Head of caudate nucleus (tissue), 42 donors: ENCODE measurements around the gene WNK1.

Source experiments
- DNase-seq, 42 donors: peaks; one replicate each; pipeline versions ENCODE4 v3.0.0 to v3.0.0-alpha.2; 2020 to 2021; ENCODE audit warnings: mixed read lengths in 7 of 42
- intact Hi-C: fragments of 100-400 bp; cut with DNase I; formaldehyde crosslinking; loops from one replicate; pipeline ENCODE4 v1.15.0; 2022

WNK1 gene

GRCh38 chr12:886206-886605 is 133.8 kb downstream of the WNK1 start:
- DNase-seq: no peak
- intact Hi-C loops: no loop called here

DNA sequence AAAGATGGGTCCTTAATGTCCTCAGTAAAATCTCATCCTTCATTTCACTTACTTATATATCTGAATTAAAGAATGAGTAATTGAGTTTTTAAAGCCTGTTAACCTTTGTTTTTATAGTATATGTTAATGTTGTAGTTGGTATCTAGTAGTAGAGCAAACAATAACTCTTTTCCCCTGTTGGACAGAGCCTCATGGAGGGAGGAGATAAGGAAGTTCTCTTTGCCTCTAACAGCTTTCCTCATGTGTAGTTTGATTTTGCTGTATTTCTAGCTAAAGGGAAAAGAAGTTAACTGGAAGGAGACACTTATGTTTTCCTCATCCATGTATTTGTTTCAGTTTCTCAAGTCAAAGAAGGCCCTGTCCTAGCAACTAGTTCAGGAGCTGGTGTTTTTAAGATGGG is 141.8 kb downstream of the WNK1 start:
- intact Hi-C loops: no loop called here
- no peak for DNase-seq

DNA sequence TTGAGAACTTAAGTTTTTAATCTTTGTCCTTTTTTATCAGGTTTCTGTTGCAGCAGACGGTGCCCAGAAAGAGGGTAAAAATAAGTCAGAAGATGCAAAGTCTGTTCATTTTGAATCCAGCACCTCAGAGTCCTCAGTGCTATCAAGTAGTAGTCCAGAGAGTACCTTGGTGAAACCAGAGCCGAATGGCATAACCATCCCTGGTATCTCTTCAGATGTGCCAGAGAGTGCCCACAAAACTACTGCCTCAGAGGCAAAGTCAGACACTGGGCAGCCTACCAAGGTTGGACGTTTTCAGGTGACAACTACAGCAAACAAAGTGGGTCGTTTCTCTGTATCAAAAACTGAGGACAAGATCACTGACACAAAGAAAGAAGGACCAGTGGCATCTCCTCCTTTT is 143.7 kb downstream of the WNK1 start:
- intact Hi-C loops: no loop called here
- no peak for DNase-seq

DNA sequence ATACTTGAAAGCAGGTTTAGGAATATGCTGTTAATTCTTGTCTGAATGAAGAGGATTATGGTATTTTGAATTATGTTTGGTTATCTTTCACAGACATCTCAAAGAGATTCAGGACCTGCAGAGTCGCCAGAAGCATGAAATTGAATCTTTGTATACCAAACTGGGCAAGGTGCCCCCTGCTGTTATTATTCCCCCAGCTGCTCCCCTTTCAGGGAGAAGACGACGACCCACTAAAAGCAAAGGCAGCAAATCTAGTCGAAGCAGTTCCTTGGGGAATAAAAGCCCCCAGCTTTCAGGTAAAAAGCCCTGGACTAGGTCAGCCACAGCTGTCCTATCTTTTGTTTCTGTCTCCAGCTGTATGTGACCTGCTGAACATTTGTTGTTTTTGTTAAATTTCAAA is 145.0 kb downstream of the WNK1 start:
- no peak for DNase-seq
- intact Hi-C loops: no loop called here

GRCh38 chr12:902581-902980 is 150.2 kb downstream of the WNK1 start:
- intact Hi-C loops: no loop called here
- DNase-seq: no peak

- intact Hi-C loops: no loop called here
- no peak for DNase-seq
Observed at GRCh38 chr12:903055-903454, 150.7 kb downstream of the WNK1 start.

DNA sequence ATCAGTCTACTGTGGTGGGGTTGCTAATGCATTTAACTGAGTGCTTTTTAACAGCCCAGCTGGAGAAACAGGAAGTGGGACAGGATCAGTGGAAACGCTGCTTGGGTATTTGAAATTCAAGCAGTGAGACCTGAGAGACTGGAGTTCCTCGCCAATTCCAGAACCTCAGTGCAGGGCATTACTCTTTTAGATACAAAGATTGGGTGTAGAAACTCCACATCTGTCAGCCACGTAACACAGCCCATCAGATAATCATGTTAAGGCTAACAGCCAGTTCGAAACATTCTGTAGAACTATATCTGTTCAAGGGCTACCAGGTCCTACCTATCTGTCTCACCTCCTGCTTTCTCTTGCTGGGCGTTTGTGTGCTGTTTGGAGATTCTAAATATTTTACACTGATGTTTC is 151.6 kb downstream of the WNK1 start:
- intact Hi-C loops: no loop called here
- DNase-seq: no peak

- no peak for DNase-seq
- intact Hi-C loops: no loop called here
Observed at GRCh38 chr12:905261-906031, 153.1 kb downstream of the WNK1 start.

- intact Hi-C loops: no loop called here
- no peak for DNase-seq
Observed at GRCh38 chr12:906062-906585, 153.7 kb downstream of the WNK1 start.

DNA sequence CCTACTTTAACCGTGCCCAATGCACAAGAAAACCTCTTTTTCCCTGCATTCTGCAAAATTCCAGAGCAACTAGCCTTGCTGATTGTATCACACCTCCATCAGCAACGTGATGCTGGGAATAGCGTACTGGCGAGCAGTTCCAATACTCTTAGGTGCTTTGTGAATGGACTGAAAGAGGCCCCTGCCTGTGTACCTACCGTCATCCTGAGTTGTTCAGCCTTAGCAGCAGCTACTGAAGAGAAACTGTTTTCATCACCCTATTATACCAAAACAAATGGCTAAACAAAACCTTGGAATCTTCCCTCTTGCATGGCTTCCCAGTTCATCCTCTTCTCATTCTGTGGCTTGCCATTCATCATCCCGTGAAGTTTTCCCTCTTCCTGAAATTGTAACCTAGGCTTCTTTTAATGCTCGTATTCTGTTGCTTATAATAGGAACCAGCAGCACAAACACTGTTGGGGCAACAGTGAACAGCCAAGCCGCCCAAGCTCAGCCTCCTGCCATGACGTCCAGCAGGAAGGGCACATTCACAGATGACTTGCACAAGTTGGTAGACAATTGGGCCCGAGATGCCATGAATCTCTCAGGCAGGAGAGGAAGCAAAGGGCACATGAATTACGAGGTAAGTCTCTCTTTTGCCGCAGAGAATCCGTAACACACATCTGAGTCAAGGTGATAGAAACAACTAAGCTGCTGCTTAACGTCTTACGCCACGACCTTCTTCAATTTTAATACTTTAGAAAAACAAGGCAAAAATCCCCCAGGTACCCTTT is 155.2 kb downstream of the WNK1 start:
- no peak for DNase-seq
- intact Hi-C loops: no loop called here

- DNase-seq: no peak
- intact Hi-C loops: no loop called here
Observed at GRCh38 chr12:909861-910260, 157.5 kb downstream of the WNK1 start.

DNA sequence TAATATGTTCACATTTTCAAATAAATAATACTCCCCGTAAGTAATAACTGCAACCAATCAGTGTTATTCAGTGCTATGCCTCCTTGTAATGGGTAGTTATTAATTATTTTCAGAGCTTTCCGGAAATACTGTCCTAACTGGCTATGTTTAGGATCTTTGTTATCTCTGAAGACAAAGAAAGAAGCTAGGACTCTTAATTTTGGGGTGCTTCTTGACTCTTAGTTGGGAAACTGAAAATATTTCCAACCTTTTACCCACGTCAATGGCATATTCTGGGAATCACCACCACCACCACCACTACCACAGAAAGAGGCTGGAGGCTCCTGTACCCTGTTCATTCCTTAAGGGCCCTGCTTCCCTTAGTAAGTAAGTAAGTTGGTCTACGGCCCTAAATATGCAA is 158.0 kb downstream of the WNK1 start:
- intact Hi-C loops: no loop called here
- DNase-seq: no peak

- no peak for DNase-seq
- intact Hi-C loops: no loop called here
Observed at GRCh38 chr12:911191-911826, 158.9 kb downstream of the WNK1 start.

- no peak for DNase-seq
- intact Hi-C loops: no loop called here
Observed at GRCh38 chr12:912466-913235, 160.3 kb downstream of the WNK1 start.

- intact Hi-C loops: no loop called here
- DNase-seq: no peak
Observed at GRCh38 chr12:913919-914698, 161.7 kb downstream of the WNK1 start.

- DNase-seq: no peak
- intact Hi-C loops: no loop called here
Observed at GRCh38 chr12:915090-915489, 162.7 kb downstream of the WNK1 start.

DNA sequence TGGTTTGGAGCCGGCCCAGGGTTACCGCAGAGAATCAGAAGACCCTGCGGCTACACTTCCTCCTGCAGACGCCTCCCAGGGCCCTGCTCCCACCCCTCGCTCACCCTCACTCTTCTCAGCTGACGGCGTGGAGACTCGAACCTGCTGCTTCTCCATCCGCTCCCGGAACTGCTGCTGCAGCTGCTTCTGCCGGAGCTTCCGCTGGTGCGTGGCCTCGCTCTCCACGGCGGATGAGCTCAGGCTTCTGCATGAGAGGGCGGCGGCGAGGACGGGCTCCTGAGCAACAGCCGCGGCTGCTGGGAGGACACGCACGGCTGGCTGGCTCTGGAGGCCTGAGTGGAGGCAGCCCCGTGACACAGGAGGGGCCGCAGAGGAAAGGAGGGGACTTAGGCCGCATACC is 163.9 kb downstream of the WNK1 start:
- intact Hi-C loops: no loop called here
- peak in 11 of 42 donors; percentile 9 to 46 (median 23) for DNase-seq

DNA sequence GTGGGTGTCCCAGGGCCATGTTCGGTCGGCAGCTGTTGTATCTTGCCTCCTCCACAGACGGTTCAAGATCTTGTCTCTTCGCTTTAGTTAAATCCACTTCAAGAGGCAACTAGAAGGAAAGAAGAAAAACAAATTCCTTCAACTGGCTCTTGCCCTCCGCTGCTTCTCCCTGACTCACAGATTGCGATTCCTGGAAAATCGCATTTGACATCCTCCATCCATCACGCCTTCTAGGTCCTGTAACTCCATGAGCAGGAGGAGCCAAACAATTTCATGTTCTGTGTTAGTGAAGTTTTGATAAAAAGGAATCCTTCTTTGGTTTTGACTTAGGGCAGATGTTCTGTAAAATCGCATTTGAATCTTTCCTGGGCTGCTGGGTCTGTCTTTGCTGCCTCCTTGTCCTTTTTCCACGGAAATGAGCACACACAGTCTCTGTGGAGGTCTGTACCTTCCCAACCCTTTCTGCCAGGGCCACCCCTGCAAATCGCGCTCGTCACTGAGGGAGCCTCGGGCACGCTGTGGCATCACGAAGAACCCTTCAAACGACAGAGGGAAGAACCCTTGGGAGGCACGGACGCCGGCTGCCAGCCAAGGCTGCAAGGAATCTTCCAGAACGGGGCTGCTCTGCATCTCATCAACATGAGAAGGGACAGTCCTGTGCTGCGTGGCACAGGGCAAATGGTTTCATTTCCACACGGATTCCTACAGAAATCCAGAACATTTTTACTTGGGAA is 164.5 kb downstream of the WNK1 start:
- no peak for DNase-seq
- intact Hi-C loops: no loop called here
